GM13976 (cell line): Measurements from ENCODE around the gene PRKCA.

Experiments used
- DNase-seq: peaks from one replicate; pipeline ENCODE4 v3.0.0; 2012; ENCODE audit warnings: low spot score
- in situ Hi-C: fragments of 300-500 bp; cut with MboI; formaldehyde crosslinking; loops from one replicate; pipeline ENCODE4 v1.12.0; 2022; ENCODE audit warnings: low sequenced_read_pairs, mixed read lengths, inconsistent platforms; ENCODE audit not compliant: unreplicated experiment
- TF ChIP-seq, protein P1 (sequence below): IDR thresholded peaks from 2 replicates; pipeline ENCODE4 v1.5.1; 2012; ENCODE audit warnings: borderline replicate concordance, mild to moderate bottlenecking; ENCODE audit not compliant: insufficient read depth; ENCODE audit errors: extremely low read depth, missing control alignments, control extremely low read depth

The PRKCA gene

DNA sequence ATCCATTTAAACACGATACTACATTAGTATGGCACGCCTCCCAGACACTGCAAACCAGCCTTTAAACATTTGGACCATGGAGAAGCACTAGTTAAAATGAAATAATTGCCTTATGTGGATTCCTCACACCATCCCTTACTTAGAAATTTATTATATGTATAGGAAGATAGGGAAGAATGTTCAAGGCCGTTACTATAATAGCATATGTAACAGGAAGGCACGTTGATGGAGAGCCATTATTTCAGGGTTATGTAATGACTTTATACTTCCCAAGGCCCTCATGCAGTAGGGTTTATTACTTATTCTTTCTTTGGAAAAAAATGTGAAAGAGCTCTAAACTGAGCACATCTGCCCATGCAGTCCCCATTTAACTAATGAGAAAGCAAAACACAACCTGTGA lies 435.9 kb downstream of the PRKCA start:
- TF ChIP-seq, protein P1, sequence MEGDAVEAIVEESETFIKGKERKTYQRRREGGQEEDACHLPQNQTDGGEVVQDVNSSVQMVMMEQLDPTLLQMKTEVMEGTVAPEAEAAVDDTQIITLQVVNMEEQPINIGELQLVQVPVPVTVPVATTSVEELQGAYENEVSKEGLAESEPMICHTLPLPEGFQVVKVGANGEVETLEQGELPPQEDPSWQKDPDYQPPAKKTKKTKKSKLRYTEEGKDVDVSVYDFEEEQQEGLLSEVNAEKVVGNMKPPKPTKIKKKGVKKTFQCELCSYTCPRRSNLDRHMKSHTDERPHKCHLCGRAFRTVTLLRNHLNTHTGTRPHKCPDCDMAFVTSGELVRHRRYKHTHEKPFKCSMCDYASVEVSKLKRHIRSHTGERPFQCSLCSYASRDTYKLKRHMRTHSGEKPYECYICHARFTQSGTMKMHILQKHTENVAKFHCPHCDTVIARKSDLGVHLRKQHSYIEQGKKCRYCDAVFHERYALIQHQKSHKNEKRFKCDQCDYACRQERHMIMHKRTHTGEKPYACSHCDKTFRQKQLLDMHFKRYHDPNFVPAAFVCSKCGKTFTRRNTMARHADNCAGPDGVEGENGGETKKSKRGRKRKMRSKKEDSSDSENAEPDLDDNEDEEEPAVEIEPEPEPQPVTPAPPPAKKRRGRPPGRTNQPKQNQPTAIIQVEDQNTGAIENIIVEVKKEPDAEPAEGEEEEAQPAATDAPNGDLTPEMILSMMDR = no peak
- in situ Hi-C loops = no loop called here
- DNase-seq = no peak

DNA sequence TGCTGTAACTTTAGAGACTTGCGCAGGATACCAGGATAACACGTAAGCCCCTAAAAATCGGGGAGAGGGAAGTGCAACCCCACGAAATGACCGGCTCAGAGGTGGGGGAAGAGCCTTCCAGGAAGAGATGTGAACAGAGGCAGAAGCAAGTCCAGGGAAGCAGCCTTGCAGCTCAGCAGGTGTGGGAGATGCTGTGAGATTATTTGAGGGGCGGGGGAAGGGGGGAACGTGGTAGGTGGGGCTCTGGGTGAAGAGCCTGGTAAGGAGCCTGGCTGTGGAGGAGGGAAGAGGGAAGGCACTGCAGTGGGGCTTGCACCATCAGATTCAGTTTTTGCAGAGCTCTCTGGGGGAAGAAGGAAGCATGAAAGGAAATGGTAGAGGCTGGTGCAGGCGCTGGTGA lies 437.1 kb downstream of the PRKCA start:
- no peak for DNase-seq

DNA sequence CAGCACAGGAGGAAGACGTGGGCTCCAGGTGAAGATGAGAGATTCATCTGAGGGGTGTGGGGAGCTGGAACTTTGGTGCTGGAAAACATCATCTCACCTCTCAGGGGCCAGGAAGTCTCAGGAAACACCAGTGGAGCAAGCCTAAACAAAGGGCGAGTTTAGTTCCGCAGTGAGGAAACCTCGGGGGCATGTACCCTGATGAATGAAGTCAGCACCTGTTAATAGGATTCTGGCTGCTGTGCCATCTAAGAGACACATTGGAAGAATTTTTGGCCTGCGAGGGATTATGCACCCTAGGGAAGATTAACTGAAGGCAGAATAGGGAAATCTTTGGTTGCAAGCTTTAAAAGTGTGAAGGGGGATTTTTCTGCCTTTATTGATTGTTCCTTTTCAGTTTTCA lies 437.8 kb downstream of the PRKCA start:
- in situ Hi-C loops = no loop called here
- DNase-seq = no peak
- TF ChIP-seq, protein P1 = no peak

More for the DNA sequence above, 437.1 kb downstream of the PRKCA start:
- in situ Hi-C loops = no loop called here
- TF ChIP-seq, protein P1 = no peak

DNA sequence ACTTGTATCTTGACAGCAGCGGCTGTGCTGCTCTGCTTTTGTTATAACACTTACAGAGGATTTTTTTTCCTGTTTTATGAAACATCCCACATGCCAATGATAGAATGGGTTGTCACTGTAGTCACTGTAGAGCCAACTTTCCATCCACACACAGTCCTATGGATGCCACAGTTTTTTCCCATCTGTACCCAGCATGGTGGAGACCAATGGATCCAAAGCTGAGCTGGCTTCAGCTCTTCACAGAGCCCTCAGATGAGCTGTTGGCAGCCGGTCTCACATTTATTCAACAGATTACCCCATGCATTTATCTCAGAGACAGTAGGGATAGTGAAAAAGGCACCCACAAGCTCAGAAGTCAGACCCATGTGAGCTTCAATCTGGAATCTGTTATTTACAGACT lies 441.1 kb downstream of the PRKCA start:
- in situ Hi-C loops = no loop called here
- TF ChIP-seq, protein P1 = no peak
- DNase-seq = no peak

DNA sequence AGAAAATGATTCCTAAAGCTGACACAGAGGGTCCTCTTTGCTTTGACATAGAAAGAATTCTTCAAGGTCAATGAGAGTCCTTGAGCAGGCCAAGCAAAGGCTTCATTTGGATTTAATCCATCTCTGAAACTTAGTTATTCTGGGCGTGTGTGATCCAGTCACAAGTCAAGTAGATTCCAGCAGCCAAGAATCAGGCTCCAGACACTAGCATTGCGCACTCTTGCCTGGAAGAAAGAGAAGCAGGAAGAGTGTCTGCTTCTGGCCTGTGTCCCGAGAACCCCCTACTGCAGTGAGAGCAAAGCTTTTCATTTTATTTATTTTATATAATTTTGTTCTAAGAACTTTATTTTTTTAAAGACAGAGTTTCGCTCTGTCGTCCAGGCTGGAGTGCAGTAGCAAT lies 444.3 kb downstream of the PRKCA start:
- DNase-seq = no peak
- TF ChIP-seq, protein P1 = no peak
- in situ Hi-C loops = no loop called here

DNA sequence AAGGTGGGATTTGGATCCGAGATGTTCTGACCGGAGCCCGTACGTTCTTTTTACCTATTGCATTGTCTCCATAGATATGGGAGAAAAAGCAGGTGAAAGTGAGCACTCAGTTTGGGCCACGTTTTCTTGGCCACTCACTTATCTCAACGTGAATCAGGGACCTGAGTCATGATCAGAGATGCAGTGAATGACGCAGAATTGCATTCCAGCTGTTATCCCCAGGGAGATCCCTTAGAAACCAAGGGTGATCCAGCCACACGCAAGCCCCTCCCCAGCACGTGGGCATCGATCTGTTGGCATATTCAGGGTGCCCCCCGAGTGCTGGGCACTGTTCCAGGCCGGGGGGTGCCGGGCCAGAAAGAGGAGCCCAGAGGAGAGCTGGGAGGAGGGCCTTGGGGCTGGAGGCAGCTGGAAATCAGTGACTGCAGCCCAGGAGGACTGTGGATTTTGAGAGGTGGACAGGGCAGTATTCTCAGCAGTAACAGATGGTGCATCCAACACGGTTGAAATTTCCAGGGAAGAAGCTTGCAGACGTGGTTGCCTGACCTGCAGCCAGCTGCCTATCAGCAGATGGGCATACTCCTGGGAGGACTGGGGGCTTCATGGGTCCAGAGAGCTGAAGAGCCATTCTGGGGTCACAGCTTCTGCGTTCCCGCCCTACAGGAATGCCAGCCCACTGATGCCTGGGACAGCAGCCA lies 445.3 kb downstream of the PRKCA start:
- DNase-seq = no peak
- in situ Hi-C loops = no loop called here
- TF ChIP-seq, protein P1 = no peak
